Measurements from ENCODE around the gene UNC13B.

UNC13B gene

DNA sequence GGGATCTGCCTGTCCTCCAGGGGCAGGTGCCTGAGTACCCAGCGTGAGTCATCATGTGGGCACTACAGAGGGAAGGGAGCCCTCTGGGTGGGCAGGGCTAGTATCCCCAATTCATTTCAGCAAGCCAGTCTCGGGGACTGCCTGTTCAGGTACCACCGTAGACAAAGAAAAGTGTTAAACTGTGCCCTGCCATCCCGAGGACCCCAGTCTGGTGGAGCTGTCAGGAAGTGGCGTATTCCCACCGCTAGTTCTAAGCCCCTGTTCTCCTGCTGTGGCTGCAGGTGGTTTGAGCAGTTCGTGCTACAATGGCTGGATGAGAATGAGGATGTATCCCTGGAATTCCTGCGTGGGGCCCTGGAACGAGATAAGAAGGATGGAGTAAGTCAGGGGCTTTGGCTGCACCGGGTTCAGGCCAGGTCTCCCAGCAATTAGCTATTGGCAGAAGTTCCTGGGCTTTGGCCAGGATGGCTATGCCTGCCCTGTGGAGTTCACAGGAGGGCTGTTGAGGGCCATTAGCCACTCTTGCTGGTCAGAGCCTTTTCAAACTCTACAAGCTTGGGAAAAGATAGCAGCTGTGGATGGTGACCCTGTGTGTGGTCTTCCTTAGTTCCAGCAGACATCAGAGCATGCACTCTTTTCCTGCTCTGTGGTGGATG is 234.9 kb downstream of the UNC13B start (continued):
- TF ChIP-seq, protein P1, sequence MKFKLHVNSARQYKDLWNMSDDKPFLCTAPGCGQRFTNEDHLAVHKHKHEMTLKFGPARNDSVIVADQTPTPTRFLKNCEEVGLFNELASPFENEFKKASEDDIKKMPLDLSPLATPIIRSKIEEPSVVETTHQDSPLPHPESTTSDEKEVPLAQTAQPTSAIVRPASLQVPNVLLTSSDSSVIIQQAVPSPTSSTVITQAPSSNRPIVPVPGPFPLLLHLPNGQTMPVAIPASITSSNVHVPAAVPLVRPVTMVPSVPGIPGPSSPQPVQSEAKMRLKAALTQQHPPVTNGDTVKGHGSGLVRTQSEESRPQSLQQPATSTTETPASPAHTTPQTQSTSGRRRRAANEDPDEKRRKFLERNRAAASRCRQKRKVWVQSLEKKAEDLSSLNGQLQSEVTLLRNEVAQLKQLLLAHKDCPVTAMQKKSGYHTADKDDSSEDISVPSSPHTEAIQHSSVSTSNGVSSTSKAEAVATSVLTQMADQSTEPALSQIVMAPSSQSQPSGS (tag by site-specific recombination; IDR thresholded peaks at IDR 0.05; ENCODE audit: low read depth): no peak
- TF ChIP-seq ZNF19 (tag by site-specific recombination; IDR thresholded peaks at IDR 0.05; ENCODE audit: low read depth): no peak
- TF ChIP-seq ZSCAN30 (tag by site-specific recombination; IDR thresholded peaks at IDR 0.05): no peak
- no peak for TF ChIP-seq ZNF175 (tag by site-specific recombination; IDR thresholded peaks at IDR 0.05)

DNA sequence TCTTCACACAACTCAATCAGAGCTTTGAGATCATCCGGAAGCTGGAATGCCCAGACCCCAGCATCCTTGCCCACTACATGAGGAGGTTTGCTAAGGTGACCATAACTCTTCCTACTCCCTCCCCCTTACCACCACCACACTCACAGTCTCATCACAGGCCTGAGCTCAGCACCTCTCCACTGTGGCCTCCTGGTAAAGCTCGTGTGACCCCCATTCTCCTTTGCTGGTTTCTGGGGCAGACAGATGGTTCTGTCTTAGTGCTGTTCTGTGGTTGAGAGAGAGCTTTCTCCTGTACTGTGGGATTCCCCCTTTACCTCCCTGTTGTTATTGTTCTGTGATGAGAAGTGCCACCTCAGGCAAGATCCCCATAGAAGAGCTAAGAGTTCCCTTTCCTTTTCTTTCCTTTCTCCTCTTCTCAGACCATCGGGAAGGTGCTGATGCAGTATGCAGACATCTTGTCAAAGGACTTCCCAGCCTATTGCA is 235.4 kb downstream of the UNC13B start:
- ChIA-PET POLR2A (no interaction called here), CTCF (interaction anchor here (1.1 kb wide), 1 partner anchor 138 kb away, joined by 3 read pairs; no protein-coding TSS in a partner anchor)
- Histone ChIP-seq H3K36me3 (ENCODE audit: control insufficient read depth in 2 of 2, insufficient read depth in 1 of 2, low read length in 2 of 2) (peaks cover 0 to 51% of the 10 kb centered on the region in 2 experiments; a peak in 1 of 3 replicates), H3K27ac (ENCODE audit: extremely low read depth, low read depth, low read length) (no peak overlapping the region), H3K9me3 (ENCODE audit: control insufficient read depth, insufficient read depth, low read depth, low read length) (no peaks in the 10 kb centered on the region), H3K4me3 (ENCODE audit: low read depth, low read length) (no peak overlapping the region), H3K4me1 (ENCODE audit: control insufficient read depth, insufficient read depth, low read length) (no peaks in the 10 kb centered on the region)
- no peak for TF ChIP-seq ZNF174 (tag by site-specific recombination; IDR thresholded peaks at IDR 0.05)

DNA sequence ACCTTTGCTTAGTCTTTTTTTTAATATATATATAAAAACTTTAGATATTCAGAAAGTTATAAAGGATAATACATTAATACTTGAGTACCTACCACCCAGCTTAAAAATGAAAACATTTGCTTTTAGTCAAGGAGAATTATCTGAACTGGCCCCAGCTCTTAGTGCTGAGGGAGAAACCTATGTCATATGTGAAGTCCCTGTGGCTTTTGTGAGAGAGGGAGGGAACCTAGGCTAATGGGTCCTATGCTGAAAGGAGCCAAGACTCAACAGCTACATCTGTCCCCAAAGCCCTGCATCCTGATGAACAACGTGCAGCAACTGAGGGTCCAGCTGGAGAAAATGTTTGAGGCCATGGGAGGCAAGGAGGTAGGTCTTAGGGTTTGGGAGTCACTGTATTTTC is 236.1 kb downstream of the UNC13B start:
- H3K9me3 ChIP-seq (ENCODE audit: control insufficient read depth, insufficient read depth, low read depth, low read length): no peaks in the 10 kb centered on the region
- no peak overlapping the region for H3K27ac ChIP-seq (ENCODE audit: extremely low read depth, low read depth, low read length)
- ChIA-PET POLR2A (no interaction called here), CTCF (interaction anchor here (0.6 to 1.1 kb wide), 3 partner anchors 30 to 695 kb away, joined by 3 read pairs; no protein-coding TSS in a partner anchor)
- H3K4me3 ChIP-seq (ENCODE audit: low read depth, low read length): no peak overlapping the region
- no peak for TF ChIP-seq OVOL3 (tag by site-specific recombination; IDR thresholded peaks at IDR 0.05)
- peaks cover 0 to 55% of the 10 kb centered on the region in 2 experiments; a peak in 1 of 3 replicates for H3K36me3 ChIP-seq (ENCODE audit: control insufficient read depth in 2 of 2, insufficient read depth in 1 of 2, low read length in 2 of 2)
- no peaks in the 10 kb centered on the region for H3K4me1 ChIP-seq (ENCODE audit: control insufficient read depth, insufficient read depth, low read length)

DNA sequence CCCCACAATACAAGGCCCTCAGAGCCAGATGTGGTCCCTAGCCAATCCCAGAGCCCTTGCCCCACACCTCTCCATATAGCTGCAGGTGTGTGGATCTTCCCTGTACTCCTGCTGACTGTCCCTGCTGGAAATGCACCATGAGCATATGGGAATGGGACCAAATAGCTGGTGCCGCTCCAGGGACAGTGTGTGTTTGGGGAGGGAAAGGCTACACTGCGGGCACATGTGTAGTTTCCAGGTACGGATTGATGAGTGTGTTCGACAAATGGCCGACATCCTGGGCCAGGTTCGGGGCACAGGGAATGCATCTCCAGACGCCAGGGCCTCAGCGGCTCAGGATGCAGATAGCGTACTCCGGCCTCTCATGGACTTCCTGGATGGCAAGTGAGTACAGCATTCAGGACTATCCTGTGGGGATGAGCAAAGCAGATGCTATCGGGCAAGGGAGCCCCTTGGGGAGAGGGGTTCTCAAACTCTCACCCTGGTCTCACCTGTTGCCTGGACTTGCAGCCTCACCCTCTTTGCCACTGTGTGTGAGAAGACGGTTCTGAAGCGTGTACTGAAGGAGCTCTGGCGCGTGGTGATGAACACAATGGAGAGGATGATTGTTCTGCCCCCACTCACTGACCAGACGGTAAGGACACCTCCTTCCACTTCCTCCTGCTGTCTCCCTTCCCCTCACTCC is 237.0 kb downstream of the UNC13B start:
- Histone ChIP-seq H3K27ac (ENCODE audit: extremely low read depth, low read depth, low read length) (no peak overlapping the region), H3K4me3 (ENCODE audit: low read depth, low read length) (no peak overlapping the region), H3K36me3 (ENCODE audit: control insufficient read depth in 2 of 2, insufficient read depth in 1 of 2, low read length in 2 of 2) (peaks cover 0 to 62% of the 10 kb centered on the region in 2 experiments; a peak in 1 of 3 replicates), H3K9me3 (ENCODE audit: control insufficient read depth, insufficient read depth, low read depth, low read length) (no peaks in the 10 kb centered on the region), H3K4me1 (ENCODE audit: control insufficient read depth, insufficient read depth, low read length) (no peaks in the 10 kb centered on the region)
- ChIA-PET POLR2A (no interaction called here), CTCF (interaction anchor here (0.6 to 0.9 kb wide), 3 partner anchors 30 to 696 kb away, joined by 3 read pairs; no protein-coding TSS in a partner anchor)
- TF ChIP-seq, protein P2, sequence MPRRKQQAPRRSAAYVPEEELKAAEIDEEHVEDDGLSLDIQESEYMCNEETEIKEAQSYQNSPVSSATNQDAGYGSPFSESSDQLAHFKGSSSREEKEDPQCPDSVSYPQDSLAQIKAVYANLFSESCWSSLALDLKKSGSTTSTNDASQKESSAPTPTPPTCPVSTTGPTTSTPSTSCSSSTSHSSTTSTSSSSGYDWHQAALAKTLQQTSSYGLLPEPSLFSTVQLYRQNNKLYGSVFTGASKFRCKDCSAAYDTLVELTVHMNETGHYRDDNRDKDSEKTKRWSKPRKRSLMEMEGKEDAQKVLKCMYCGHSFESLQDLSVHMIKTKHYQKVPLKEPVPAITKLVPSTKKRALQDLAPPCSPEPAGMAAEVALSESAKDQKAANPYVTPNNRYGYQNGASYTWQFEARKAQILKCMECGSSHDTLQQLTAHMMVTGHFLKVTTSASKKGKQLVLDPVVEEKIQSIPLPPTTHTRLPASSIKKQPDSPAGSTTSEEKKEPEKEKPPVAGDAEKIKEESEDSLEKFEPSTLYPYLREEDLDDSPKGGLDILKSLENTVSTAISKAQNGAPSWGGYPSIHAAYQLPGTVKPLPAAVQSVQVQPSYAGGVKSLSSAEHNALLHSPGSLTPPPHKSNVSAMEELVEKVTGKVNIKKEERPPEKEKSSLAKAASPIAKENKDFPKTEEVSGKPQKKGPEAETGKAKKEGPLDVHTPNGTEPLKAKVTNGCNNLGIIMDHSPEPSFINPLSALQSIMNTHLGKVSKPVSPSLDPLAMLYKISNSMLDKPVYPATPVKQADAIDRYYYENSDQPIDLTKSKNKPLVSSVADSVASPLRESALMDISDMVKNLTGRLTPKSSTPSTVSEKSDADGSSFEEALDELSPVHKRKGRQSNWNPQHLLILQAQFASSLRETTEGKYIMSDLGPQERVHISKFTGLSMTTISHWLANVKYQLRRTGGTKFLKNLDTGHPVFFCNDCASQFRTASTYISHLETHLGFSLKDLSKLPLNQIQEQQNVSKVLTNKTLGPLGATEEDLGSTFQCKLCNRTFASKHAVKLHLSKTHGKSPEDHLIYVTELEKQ (tag by site-specific recombination; IDR thresholded peaks at IDR 0.05; ENCODE audit: borderline replicate concordance): no peak
- TF ChIP-seq ZSCAN30 (tag by site-specific recombination; IDR thresholded peaks at IDR 0.05) (no peak), ZNF530 (tag by site-specific recombination; IDR thresholded peaks at IDR 0.05; ENCODE audit: low read depth) (no peak), ZNF549 (tag by site-specific recombination; IDR thresholded peaks at IDR 0.05) (no peak), ZNF174 (tag by site-specific recombination; IDR thresholded peaks at IDR 0.05) (no peak), KLF10 (tag by site-specific recombination; IDR thresholded peaks at IDR 0.05) (no peak), ZNF311 (tag by site-specific recombination; IDR thresholded peaks at IDR 0.05; ENCODE audit: borderline replicate concordance) (no peak)
- TF ChIP-seq, protein P3, sequence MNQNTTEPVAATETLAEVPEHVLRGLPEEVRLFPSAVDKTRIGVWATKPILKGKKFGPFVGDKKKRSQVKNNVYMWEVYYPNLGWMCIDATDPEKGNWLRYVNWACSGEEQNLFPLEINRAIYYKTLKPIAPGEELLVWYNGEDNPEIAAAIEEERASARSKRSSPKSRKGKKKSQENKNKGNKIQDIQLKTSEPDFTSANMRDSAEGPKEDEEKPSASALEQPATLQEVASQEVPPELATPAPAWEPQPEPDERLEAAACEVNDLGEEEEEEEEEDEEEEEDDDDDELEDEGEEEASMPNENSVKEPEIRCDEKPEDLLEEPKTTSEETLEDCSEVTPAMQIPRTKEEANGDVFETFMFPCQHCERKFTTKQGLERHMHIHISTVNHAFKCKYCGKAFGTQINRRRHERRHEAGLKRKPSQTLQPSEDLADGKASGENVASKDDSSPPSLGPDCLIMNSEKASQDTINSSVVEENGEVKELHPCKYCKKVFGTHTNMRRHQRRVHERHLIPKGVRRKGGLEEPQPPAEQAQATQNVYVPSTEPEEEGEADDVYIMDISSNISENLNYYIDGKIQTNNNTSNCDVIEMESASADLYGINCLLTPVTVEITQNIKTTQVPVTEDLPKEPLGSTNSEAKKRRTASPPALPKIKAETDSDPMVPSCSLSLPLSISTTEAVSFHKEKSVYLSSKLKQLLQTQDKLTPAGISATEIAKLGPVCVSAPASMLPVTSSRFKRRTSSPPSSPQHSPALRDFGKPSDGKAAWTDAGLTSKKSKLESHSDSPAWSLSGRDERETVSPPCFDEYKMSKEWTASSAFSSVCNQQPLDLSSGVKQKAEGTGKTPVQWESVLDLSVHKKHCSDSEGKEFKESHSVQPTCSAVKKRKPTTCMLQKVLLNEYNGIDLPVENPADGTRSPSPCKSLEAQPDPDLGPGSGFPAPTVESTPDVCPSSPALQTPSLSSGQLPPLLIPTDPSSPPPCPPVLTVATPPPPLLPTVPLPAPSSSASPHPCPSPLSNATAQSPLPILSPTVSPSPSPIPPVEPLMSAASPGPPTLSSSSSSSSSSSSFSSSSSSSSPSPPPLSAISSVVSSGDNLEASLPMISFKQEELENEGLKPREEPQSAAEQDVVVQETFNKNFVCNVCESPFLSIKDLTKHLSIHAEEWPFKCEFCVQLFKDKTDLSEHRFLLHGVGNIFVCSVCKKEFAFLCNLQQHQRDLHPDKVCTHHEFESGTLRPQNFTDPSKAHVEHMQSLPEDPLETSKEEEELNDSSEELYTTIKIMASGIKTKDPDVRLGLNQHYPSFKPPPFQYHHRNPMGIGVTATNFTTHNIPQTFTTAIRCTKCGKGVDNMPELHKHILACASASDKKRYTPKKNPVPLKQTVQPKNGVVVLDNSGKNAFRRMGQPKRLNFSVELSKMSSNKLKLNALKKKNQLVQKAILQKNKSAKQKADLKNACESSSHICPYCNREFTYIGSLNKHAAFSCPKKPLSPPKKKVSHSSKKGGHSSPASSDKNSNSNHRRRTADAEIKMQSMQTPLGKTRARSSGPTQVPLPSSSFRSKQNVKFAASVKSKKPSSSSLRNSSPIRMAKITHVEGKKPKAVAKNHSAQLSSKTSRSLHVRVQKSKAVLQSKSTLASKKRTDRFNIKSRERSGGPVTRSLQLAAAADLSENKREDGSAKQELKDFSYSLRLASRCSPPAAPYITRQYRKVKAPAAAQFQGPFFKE (tag by site-specific recombination; IDR thresholded peaks at IDR 0.05; ENCODE audit: borderline replicate concordance): no peak
- TF ChIP-seq, protein P4, sequence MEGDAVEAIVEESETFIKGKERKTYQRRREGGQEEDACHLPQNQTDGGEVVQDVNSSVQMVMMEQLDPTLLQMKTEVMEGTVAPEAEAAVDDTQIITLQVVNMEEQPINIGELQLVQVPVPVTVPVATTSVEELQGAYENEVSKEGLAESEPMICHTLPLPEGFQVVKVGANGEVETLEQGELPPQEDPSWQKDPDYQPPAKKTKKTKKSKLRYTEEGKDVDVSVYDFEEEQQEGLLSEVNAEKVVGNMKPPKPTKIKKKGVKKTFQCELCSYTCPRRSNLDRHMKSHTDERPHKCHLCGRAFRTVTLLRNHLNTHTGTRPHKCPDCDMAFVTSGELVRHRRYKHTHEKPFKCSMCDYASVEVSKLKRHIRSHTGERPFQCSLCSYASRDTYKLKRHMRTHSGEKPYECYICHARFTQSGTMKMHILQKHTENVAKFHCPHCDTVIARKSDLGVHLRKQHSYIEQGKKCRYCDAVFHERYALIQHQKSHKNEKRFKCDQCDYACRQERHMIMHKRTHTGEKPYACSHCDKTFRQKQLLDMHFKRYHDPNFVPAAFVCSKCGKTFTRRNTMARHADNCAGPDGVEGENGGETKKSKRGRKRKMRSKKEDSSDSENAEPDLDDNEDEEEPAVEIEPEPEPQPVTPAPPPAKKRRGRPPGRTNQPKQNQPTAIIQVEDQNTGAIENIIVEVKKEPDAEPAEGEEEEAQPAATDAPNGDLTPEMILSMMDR (tag by site-specific recombination; IDR thresholded peaks at IDR 0.05): no peak
